Jurkat, Clone E6-1 (cell line): Measurements from ENCODE around the gene ZG16B.

Experiments
- DNase-seq: peaks from one replicate; pipeline ENCODE4 v3.0.0-alpha.2; 2011; ENCODE audit warnings: low read depth, low spot score
- H3K4me3 ChIP-seq: 2 replicates; pipeline ENCODE4 v1.5.1; 2011; ENCODE audit warnings: mild to moderate bottlenecking, low read length, control low read depth, moderate library complexity

Gene ZG16B

DNA sequence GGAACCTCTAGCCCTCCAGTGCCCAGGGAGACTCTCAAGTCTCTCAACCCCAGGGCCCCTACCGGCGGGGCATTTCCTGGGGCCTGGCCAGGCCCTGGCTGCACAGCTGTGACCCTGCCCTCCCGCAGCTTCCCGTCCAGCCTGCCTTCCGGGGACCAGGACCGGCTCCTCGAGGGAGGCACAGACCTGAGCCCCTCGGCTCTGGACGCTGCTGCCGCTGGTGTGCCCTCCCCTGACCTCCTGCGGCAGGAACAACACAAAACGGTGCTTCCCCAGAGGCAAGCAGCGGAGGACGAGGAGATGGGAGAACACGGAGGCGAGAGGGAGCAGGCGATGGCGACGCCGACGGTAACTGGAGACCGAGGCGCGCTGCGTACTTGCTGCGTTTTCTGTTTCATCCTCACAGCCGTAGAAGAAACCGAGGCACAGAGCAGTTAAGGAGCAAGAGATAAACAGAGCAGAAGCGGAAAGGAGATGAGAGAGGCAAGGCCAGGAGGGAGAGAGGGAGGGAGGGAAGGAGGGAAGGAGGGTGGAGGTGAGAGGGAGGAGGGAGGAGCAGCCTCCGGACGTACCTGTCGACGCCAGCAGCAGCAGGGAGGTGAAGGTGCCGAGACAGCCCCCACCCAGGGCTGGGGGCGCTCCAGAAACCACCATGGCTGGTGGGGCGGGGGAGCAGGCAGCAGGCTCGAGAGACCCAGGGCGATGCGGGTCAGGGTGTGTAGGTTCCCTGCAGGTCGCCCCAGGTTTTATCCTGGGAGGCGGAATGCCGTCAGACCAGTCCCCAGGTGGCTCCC lies 27.5 kb downstream of the ZG16B start, which contains the start of gene PRSS22:
Gene PRSS22 (minus strand): TSS at position 720 of the 794 bp plus-strand sequence. CDS start 66 bp downstream, at position 654.
- DNase-seq: no peak
- H3K4me3 ChIP-seq: no peak within 1 kb of the TSS

DNA sequence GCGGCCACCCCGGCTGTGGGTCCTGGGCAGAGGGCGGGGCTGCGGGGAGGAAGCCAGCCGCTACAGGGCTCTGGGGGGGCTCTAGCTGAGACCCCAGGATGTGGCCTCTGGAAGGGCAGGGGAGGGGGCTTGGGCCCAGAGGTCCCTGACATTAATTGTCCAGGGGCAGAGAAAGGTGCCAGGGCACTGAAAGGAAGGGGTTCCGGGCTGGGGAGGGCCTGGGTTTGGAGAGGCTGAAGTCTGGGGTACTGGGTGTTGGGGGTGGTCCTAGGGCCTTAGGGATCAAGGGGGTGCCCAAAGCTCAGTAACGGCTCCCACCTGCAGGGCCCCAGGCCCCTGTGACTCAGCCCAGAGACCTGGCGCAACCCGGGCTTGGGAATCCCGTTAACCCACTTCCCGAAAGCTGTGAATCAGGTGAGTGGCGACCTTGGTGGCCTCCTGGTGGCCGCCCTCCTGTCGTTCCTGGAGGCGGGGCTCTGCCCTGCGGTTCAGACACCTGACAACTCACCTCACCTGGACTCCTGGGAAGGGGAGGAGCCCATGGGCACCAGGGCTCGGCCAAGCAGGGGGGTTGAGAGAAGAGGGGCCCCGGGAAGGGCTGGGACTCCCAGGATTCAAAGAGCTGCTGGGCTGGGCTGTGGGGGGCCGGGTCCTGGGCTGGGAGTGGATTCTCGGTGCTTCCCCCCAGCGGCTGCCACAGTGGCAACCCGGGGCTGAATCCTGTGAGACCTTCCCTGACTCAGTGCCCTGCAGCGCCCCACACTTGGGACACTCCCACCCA lies 28.3 kb downstream of the ZG16B start:
- DNase-seq: no peak
- no peak overlapping the region for H3K4me3 ChIP-seq

DNA sequence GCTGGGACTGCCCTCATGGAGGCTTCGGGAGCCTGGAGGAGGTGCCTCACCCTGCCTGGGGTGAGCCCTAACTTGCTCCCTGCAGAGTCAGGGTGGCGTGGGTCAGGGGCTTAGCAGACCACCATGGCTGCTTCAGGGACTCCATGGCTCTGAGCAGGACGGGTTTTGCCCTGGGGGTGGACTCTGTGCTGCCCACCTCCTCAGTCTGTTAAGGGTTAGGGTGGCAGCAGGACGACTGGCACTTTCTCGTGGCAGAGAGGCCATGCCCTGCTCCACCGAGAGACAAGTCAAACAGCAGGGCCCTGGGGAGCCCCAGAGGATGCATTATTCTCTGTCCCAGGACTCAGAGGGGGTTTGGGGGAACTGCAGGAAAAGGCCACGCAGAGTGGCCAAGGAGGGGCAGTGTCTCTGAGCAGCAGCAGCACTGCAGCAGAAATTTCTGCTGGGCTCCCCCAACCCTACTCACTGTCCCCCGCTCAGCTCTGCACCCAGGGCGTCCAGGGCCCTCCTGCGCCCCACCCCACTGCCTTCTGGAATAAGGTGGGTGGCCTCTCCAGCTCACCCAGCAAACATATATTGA lies 29.7 kb downstream of the ZG16B start:
- DNase-seq: no peak

DNA sequence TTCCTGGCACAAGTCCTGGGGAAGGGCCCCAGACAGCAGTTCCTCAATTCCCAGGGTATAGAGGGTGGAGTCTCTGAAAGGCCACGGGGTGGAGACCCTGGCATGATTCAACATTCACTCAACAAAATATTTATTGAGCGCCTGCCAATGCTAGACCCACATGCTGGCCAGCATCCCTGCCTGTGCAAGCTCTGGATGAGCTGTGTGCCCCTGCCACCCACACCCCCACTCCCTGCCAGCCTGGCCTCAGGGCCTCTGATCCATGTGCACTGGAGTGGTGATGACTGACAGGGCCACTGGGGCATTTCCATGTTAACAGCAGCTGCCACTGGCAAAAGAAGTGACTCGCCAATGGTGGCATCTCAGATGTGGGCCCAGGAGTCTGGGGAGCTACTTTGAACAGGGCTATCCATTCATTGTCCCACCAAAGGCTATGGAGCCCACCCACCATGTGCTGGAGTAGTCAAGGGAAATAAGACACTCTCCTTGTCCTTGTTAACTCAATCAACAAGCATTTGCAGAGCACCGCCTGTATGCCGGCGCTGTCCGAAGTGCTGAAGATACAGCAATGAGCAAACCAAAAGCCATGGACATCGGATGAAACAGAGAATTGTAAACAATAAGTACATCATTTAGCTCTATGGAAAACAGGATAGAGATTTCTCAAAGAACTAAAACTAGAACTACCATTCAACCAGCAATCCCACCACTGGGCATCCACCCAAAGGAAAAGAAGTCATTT lies 30.9 kb downstream of the ZG16B start:
- H3K4me3 ChIP-seq: no peak overlapping the region
- DNase-seq: no peak

More for the DNA sequence above, 29.7 kb downstream of the ZG16B start:
- H3K4me3 ChIP-seq: no peak overlapping the region

DNA sequence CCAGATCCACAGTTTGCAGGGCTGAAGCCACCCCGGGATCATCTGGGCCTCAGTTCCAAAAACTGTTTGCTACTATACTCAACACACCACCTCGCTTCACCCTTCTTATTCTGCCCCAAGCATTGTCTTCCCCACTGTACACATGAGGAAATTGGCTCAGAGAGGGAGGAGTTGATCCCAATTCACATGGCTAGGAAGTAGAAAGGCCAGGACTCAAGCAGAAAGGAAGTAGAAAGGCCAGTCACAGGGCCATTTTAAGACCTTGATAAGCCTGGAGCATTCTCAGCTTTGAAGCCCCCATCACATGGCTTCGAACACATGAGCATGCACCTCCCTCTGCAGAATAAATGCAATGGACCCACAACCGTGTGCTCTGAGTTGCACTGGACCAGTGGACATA lies 35.5 kb downstream of the ZG16B start:
- no peak for DNase-seq

DNA sequence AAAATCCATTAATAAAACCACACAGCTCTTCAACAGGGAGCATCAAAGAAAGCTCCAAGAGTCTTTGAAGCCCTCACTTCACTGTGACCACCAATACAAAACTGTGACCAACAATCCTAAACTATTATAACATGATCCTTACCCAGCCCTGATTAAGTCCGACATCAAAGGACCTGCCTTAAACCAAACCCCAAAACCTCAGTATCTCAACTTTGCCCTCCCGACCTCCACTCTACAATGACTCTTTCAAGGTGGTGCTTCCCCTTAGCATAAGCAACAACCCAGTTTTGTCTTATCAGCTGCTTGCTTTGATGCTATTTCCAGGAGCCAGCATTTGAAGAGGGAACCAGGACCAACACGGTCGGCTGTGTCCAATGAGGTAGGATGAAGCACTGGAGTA lies 36.3 kb downstream of the ZG16B start:
- H3K4me3 ChIP-seq: no peak overlapping the region
- peak; percentile 16 for DNase-seq

More for the DNA sequence above, 35.5 kb downstream of the ZG16B start:
- H3K4me3 ChIP-seq: no peak overlapping the region

DNA sequence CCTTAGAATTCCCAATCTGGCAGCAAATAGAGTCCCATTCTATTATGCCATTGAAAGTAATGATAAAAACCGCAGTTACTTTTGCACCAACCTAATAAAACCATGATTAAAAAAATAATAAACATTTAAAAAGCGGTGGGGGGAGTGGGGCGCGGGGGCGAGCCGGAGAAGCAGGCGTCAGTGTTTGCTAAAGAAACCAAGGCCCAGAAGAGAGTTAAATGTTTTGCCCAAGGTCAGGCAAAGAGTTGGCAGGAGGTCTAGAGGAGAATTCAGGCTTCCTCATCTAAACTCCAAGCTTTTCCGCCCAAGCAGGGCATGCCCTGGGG lies 37.5 kb downstream of the ZG16B start:
- H3K4me3 ChIP-seq: peak overlapping the region; percentile 67
- DNase-seq: no peak

DNA sequence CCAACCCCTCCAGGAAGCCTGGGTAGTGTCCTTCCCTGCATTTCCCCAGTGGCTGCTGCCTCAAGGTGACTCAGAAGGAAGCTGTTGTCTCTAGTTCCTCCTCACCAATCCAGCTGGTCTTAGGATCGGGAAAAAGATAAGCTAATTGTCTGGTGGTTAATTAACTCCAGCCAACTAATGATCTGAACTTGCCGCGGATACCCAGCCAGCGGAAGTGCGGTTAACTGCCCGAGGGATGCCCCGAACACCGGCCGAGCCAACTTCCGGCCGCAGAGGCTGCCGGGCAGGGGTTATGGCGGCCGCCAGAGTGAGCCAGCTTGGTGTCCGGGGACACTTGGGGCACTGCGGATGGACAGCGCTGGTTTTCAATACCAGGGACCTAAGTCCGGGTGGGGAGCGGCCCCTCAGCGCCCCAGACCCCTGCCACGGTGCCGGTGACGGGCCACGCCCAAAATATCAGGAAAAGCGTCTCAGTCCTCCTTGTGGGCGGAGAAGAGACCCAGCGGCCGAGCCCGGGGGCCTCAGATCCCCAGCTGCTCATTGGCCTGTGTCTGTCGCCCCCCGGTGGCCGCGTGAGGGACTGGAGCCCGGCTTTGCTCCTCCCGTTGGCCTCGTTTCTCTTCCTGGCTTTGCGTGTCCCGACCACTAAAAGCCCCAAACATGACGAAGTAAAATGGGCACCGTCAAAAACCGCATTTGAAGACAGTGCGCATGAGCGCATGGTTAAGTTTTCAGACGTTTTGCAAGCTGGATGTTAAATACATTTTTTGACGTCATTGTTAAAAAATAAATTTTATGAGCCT lies 38.1 kb downstream of the ZG16B start:
- H3K4me3 ChIP-seq: peak overlapping the region; percentile 67
- DNase-seq: peak; percentile 90

DNA sequence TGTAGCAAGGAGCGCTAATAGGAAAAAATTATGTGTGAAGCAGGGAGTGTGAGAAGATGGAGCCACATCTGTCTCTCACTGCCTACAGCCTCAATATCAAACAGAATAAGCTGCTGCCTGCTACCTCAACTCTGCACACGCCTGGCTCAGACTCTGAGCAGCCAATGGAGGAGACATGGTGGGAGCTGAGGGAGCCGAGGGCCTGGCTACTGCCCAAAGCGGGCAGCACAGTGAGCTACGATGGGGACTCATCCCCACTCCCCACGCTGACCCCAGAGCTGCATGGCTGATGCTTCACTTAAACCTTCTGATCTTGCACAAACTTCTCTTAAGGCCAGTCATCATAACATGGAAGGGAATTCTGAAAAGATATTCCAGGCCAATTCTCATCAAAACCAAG lies 41.8 kb downstream of the ZG16B start:
- no peak overlapping the region for H3K4me3 ChIP-seq
- DNase-seq: no peak

DNA sequence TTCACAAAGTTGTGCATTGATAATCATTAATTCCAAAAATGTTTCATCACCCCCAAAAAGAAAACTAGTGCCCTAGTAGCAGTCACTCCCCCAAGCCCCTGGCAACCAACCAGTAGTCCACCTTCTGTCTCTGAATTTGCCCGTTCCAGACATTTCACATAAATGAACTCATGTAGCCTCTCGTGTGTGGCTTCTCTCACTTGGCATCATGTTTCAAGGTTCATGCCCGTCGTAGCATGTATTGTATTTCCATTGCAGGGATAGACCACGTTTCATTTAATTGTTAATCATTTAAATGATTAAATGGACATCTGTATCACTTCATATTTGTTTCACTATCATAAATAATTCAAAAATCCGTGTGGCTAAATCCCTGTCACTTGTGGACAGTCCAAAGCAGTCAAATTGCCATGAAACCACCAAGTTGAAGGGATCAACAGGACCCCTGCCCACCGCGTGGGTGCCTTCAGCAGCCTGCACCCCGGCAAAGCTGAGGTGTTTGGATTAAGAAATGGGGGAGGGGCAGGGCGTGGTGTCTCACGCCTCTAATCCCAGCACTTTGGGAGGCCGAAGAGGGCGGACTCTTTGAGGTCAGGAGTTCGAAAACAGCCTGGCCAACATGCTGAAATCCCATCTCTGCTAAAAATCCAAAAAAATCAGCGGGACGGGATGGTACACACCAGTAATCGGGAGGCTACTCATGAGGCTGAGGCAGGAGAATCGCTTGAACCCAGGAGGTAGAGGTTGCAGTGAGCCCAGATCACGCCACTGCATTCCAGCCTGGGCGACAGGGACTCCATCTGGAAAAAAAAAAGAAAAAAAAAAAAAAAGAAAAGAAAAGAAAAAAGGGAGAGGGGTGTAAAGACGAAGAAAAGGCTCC lies 44.2 kb downstream of the ZG16B start:
- no peak overlapping the region for H3K4me3 ChIP-seq
- no peak for DNase-seq

DNA sequence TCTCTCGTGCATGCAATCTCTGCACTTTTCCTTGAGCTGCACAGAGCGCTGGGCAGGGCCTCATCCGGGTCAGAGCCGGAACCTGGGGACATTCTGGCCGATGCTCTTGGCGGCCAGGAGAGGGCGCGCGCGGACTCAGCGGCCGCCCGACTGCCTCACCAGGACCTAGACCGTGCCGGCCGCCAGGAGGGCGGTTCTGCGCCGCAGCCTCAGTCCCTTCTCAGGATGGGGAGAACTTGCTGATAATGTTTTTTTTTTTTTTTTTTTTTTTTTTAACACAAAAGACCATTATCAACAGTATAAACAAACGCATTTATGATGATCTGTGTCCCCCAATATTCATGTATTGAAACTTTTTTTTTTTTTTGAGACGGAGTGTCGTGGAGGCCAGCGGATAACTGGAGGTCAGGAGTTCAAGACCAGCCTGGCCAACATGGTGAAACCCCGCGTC lies 44.8 kb downstream of the ZG16B start:
- peak; percentile 28 for DNase-seq
- H3K4me3 ChIP-seq: no peak overlapping the region

DNA sequence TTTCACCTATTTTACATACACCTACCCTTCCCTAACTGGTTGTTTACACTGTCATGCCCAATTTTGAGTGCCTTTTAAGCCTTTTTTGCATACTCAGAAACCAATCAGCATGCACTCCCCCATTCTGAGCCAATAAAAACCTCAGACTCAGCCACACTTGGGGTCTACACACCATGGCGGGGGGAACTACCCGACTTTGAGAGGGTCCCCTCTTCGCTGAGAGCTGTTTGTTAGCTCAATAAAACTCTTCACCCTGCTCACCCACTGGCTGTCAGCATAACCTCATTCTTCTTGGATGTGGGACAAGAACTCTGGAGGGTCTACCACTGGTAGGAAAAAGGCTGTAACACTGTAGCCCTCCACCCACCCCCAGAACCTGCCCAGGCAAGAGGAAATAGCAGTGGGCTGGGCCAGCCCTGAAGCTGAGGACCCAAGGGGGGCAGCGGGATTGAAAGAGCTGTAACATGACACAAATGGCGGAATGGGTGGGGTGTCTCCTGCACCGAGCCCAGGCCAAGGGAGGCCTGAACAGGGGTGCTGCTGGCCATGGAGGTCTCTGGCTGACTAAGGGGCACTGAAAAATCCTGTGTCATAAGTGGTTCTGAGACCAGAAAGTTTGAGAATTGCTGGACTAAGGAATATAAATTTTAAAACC lies 49.9 kb downstream of the ZG16B start:
- no peak for DNase-seq
- H3K4me3 ChIP-seq: no peak overlapping the region
